ENCODE results near the gene SFMBT2.

DNA sequence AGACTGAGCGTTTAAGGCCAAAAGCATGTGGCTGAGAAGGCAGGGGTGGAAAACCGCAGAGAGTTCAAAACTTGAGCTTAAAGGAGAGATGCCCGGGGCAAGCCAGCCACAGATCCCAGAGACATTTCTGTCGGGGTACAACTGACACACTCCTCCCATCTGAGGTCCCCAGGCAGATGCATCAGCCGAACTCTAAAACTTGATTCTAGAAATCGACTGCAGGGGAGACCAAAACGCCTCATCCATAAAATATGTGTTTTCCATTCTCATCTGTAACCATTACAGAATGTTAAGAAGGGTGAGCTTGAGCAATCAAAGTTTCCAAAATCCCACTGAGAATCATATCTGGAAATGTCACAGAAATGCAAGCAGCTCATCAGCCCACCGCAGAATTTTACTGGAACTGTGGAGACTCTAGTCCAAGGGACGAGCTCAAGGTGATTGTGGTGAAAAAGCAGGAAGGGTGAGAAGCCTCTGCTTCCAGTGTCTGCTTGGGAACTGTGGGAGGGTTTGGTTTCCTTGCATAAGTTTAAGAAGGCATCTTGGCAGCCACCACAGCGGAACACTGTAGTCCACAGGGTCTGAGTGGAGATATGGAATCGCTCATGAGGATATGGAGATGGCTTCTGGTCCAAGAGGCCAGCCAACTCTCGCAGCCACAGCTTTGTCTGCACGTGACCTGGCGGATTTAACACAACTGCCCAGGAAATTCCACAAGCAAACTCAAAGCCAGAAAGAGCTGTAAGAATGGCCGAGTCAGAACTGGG, 249.2 kb downstream of the SFMBT2 start:
- no peak for TF ChIP-seq CREB1 (IDR thresholded peaks at IDR 0.05; ENCODE audit: low read depth)
- TF ChIP-seq EP300 (IDR thresholded peaks at IDR 0.05; ENCODE audit: borderline replicate concordance): no peak
- no peak for TF ChIP-seq ZBTB7A (IDR thresholded peaks at IDR 0.05; ENCODE audit: low read depth)
- no peak for TF ChIP-seq RAD21 (IDR thresholded peaks at IDR 0.05; ENCODE audit: low read depth)
- TF ChIP-seq YY1 (IDR thresholded peaks at IDR 0.05; ENCODE audit: low read depth): no peak
- no peak for TF ChIP-seq EGR1 (IDR thresholded peaks at IDR 0.05)
- no peak for TF ChIP-seq CEBPB (IDR thresholded peaks at IDR 0.05)
- TF ChIP-seq, protein P1, sequence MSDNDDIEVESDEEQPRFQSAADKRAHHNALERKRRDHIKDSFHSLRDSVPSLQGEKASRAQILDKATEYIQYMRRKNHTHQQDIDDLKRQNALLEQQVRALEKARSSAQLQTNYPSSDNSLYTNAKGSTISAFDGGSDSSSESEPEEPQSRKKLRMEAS (IDR thresholded peaks at IDR 0.05): no peak
- TF ChIP-seq, protein P2, sequence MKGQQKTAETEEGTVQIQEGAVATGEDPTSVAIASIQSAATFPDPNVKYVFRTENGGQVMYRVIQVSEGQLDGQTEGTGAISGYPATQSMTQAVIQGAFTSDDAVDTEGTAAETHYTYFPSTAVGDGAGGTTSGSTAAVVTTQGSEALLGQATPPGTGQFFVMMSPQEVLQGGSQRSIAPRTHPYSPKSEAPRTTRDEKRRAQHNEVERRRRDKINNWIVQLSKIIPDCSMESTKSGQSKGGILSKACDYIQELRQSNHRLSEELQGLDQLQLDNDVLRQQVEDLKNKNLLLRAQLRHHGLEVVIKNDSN (IDR thresholded peaks at IDR 0.05): no peak
- TF ChIP-seq, protein P3, sequence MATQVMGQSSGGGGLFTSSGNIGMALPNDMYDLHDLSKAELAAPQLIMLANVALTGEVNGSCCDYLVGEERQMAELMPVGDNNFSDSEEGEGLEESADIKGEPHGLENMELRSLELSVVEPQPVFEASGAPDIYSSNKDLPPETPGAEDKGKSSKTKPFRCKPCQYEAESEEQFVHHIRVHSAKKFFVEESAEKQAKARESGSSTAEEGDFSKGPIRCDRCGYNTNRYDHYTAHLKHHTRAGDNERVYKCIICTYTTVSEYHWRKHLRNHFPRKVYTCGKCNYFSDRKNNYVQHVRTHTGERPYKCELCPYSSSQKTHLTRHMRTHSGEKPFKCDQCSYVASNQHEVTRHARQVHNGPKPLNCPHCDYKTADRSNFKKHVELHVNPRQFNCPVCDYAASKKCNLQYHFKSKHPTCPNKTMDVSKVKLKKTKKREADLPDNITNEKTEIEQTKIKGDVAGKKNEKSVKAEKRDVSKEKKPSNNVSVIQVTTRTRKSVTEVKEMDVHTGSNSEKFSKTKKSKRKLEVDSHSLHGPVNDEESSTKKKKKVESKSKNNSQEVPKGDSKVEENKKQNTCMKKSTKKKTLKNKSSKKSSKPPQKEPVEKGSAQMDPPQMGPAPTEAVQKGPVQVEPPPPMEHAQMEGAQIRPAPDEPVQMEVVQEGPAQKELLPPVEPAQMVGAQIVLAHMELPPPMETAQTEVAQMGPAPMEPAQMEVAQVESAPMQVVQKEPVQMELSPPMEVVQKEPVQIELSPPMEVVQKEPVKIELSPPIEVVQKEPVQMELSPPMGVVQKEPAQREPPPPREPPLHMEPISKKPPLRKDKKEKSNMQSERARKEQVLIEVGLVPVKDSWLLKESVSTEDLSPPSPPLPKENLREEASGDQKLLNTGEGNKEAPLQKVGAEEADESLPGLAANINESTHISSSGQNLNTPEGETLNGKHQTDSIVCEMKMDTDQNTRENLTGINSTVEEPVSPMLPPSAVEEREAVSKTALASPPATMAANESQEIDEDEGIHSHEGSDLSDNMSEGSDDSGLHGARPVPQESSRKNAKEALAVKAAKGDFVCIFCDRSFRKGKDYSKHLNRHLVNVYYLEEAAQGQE (IDR thresholded peaks at IDR 0.05; ENCODE audit: low read depth): no peak
- no peak for TF ChIP-seq TCF12 (IDR thresholded peaks at IDR 0.05; ENCODE audit: low read depth)
- no peak for TF ChIP-seq NFIC (IDR thresholded peaks at IDR 0.05)

All from Ishikawa (cell line).